ENCODE measurements around the gene PTPN3. TPM values are rescaled to one million over a fixed set of nuclear protein-coding genes. Genes with fewer than 3 reads are reported as not detected.

Gene PTPN3
- polyA plus RNA-seq, 1 of the 3 experiments (the other 2 are of a cell fraction) = 7.5 TPM

GRCh38 chr9:109520475-109521132, 22.5 kb upstream of the PTPN3 start:
- Histone ChIP-seq H3K4me1 (ENCODE audit: control insufficient read depth in 1 of 2, insufficient read depth in 2 of 2, low read depth in 1 of 2, low read length in 1 of 2) (no peaks in the 10 kb centered on the region), H3K27ac (ENCODE audit: low read depth in 2 of 2, low read length in 1 of 2) (no peak overlapping the region), H3F3A (replicated peaks; ENCODE audit: insufficient read depth) (no peaks in the 10 kb centered on the region), H3K79me2 (ENCODE audit: insufficient read depth) (no peaks in the 10 kb centered on the region), H3K36me3 (replicated peaks in 1 of 2; ENCODE audit: control insufficient read depth in 1 of 2, insufficient read depth in 2 of 2, low read length in 1 of 2) (no peaks in the 10 kb centered on the region), H2AFZ (ENCODE audit: low read depth) (no peak overlapping the region), H4K20me1 (ENCODE audit: insufficient read depth) (no peaks in the 10 kb centered on the region), H3K27me3 (ENCODE audit: insufficient read depth) (no peaks in the 10 kb centered on the region), H3K9me2 (no peaks in the 10 kb centered on the region), H3K9me3 (no peaks in the 10 kb centered on the region), H3K9ac (no peak overlapping the region), H3K4me2 (no peak overlapping the region; the same call in 1 of the 2 replicates), H3K4me3 (ENCODE audit: low read depth in 2 of 2, low read length in 1 of 2) (no peak overlapping the region; a peak in 1 of 4 replicates)
- POLR2A ChIA-PET = no interaction called here
- CTCF ChIA-PET = interaction anchor here (0.6 to 2.1 kb wide), 15 partner anchors 9 to 610 kb away, joined by 3 to 9 read pairs (median 3); partner anchors contain the start of gene PTPN3
- 12% methylated on average over 11 of the region's 11 CpGs for WGBS (ENCODE audit: low lambda C conversion rate)
- DNase-seq = peak; percentile 69
- TF ChIP-seq NFIC (IDR thresholded peaks at IDR 0.05; ENCODE audit: borderline replicate concordance) (no peak), FOSL2 (IDR thresholded peaks at IDR 0.05; ENCODE audit: borderline replicate concordance, low read depth) (peak; percentile 2; the same call in 1 of the 2 replicates), JUND (IDR thresholded peaks at IDR 0.05) (no peak), ELF1 (IDR thresholded peaks at IDR 0.05) (no peak), PBX3 (IDR thresholded peaks at IDR 0.05) (0 out of 2 replicates have a peak, but pooled peaks have one; percentile 7), POLR2AphosphoS5 (IDR thresholded peaks at IDR 0.05; ENCODE audit: low read depth, low read length) (no peak), GATA2 (CRISPR knock-in tag; IDR thresholded peaks at IDR 0.05) (no peak), YY1 (IDR thresholded peaks at IDR 0.05; ENCODE audit: low read depth) (no peak), RXRA (IDR thresholded peaks at IDR 0.05; ENCODE audit: borderline replicate concordance, low read depth) (no peak), TCF12 (IDR thresholded peaks at IDR 0.05) (no peak; the same call in 1 of the 2 replicates), SIN3A (IDR thresholded peaks at IDR 0.05; ENCODE audit: borderline replicate concordance, low read depth, low read length) (no peak), USF1 (IDR thresholded peaks at IDR 0.05; ENCODE audit: borderline replicate concordance, low read depth) (no peak), RAD21 (IDR thresholded peaks at IDR 0.05; ENCODE audit: low read length) (peak; percentile 95), RFX5 (IDR thresholded peaks at IDR 0.05; ENCODE audit: low read length) (0 out of 2 replicates have a peak, but pooled peaks have one; percentile 32), EZH2phosphoT487 (IDR thresholded peaks at IDR 0.05; ENCODE audit: borderline replicate concordance, low read depth) (no peak), IRF3 (IDR thresholded peaks at IDR 0.05; ENCODE audit: low read depth, low read length) (no peak), NRF1 (IDR thresholded peaks at IDR 0.05; ENCODE audit: low read depth, low read length) (no peak), SMC3 (IDR thresholded peaks at IDR 0.05; ENCODE audit: low read depth, low read length) (peak; percentile 81), CHD2 (IDR thresholded peaks at IDR 0.05; ENCODE audit: low read length, partially characterized antibody) (no peak), TAF1 (IDR thresholded peaks at IDR 0.05; ENCODE audit: borderline replicate concordance, low read depth, low read length) (no peak), FOXJ3 (CRISPR knock-in tag; IDR thresholded peaks at IDR 0.05) (no peak), RCOR1 (IDR thresholded peaks at IDR 0.05; ENCODE audit: low read length) (no peak)
- TF ChIP-seq, protein P1, sequence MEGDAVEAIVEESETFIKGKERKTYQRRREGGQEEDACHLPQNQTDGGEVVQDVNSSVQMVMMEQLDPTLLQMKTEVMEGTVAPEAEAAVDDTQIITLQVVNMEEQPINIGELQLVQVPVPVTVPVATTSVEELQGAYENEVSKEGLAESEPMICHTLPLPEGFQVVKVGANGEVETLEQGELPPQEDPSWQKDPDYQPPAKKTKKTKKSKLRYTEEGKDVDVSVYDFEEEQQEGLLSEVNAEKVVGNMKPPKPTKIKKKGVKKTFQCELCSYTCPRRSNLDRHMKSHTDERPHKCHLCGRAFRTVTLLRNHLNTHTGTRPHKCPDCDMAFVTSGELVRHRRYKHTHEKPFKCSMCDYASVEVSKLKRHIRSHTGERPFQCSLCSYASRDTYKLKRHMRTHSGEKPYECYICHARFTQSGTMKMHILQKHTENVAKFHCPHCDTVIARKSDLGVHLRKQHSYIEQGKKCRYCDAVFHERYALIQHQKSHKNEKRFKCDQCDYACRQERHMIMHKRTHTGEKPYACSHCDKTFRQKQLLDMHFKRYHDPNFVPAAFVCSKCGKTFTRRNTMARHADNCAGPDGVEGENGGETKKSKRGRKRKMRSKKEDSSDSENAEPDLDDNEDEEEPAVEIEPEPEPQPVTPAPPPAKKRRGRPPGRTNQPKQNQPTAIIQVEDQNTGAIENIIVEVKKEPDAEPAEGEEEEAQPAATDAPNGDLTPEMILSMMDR (IDR thresholded peaks at IDR 0.05) = peak; percentile 93
- TF ChIP-seq, protein P2, sequence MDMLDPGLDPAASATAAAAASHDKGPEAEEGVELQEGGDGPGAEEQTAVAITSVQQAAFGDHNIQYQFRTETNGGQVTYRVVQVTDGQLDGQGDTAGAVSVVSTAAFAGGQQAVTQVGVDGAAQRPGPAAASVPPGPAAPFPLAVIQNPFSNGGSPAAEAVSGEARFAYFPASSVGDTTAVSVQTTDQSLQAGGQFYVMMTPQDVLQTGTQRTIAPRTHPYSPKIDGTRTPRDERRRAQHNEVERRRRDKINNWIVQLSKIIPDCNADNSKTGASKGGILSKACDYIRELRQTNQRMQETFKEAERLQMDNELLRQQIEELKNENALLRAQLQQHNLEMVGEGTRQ (IDR thresholded peaks at IDR 0.05; ENCODE audit: borderline replicate concordance, low read depth, low read length) = no peak
- TF ChIP-seq, protein P3, sequence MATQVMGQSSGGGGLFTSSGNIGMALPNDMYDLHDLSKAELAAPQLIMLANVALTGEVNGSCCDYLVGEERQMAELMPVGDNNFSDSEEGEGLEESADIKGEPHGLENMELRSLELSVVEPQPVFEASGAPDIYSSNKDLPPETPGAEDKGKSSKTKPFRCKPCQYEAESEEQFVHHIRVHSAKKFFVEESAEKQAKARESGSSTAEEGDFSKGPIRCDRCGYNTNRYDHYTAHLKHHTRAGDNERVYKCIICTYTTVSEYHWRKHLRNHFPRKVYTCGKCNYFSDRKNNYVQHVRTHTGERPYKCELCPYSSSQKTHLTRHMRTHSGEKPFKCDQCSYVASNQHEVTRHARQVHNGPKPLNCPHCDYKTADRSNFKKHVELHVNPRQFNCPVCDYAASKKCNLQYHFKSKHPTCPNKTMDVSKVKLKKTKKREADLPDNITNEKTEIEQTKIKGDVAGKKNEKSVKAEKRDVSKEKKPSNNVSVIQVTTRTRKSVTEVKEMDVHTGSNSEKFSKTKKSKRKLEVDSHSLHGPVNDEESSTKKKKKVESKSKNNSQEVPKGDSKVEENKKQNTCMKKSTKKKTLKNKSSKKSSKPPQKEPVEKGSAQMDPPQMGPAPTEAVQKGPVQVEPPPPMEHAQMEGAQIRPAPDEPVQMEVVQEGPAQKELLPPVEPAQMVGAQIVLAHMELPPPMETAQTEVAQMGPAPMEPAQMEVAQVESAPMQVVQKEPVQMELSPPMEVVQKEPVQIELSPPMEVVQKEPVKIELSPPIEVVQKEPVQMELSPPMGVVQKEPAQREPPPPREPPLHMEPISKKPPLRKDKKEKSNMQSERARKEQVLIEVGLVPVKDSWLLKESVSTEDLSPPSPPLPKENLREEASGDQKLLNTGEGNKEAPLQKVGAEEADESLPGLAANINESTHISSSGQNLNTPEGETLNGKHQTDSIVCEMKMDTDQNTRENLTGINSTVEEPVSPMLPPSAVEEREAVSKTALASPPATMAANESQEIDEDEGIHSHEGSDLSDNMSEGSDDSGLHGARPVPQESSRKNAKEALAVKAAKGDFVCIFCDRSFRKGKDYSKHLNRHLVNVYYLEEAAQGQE (IDR thresholded peaks at IDR 0.05; ENCODE audit: low read depth, low read length) = no peak
